OCI-LY1 (cell line): ENCODE measurements around the gene OSMR.

Source experiments
- H2AFZ ChIP-seq: fragments of 200-600 bp; sonication (generic), shearing (Covaris generic); 2 replicates; pipeline ENCODE4 v1.6.0; 2014; ENCODE audit warnings: antibody characterized with exemption, mild to moderate bottlenecking, low read length
- H3F3A ChIP-seq: fragments of 200-600 bp; sonication (generic), shearing (Covaris generic); 2 replicates; pipeline ENCODE4 v1.6.0; 2014; ENCODE audit warnings: mild to moderate bottlenecking, antibody characterized with exemption, low read length, moderate library complexity; ENCODE audit not compliant: insufficient read depth
- H3K27ac ChIP-seq: fragments of 200-600 bp; sonication (generic); 2 replicates; pipeline ENCODE4 v1.5.1; 2014; ENCODE audit warnings: low read length, mixed run types, mild to moderate bottlenecking, low read depth; ENCODE audit not compliant: poor library complexity, severe bottlenecking
- H3K27me3 ChIP-seq: fragments of 200-600 bp; sonication (generic); 2 replicates; pipeline ENCODE4 v1.6.0; 2014; ENCODE audit warnings: antibody characterized with exemption, mild to moderate bottlenecking, low read length, moderate library complexity; ENCODE audit not compliant: insufficient read depth
- H3K36me3 ChIP-seq: fragments of 200-600 bp; sonication (generic); 2 replicates; pipeline ENCODE4 v1.6.1; 2014; ENCODE audit warnings: mild to moderate bottlenecking, antibody characterized with exemption, low read length, moderate library complexity, mixed read lengths; ENCODE audit not compliant: insufficient read depth
- H3K4me1 ChIP-seq: fragments of 200-600 bp; sonication (generic); 2 replicates; pipeline ENCODE4 v1.5.1; 2014; ENCODE audit warnings: mild to moderate bottlenecking, low read length, moderate library complexity; ENCODE audit not compliant: insufficient read depth, severe bottlenecking
- H3K4me2 ChIP-seq: fragments of 200-600 bp; sonication (generic), shearing (Covaris generic); 2 replicates; pipeline ENCODE4 v1.6.1; 2014; ENCODE audit warnings: low read length
- H3K4me3 ChIP-seq: fragments of 200-600 bp; sonication (generic); 2 replicates; pipeline ENCODE4 v1.5.1; 2014; ENCODE audit warnings: low read length, low read depth, mild to moderate bottlenecking, mixed read lengths; ENCODE audit not compliant: poor library complexity, severe bottlenecking
- H3K79me2 ChIP-seq: fragments of 200-600 bp; shearing (Covaris generic); 2 replicates; pipeline ENCODE4 v1.6.1; 2016; ENCODE audit warnings: mixed run types, low read length, mixed read lengths; ENCODE audit not compliant: insufficient read depth
- H3K9ac ChIP-seq: fragments of 200-600 bp; sonication (generic), shearing (Covaris generic); 2 replicates; pipeline ENCODE4 v1.6.1; 2014; ENCODE audit warnings: mild to moderate bottlenecking, low read length, mixed read lengths
- H3K9me2 ChIP-seq: fragments of 200-600 bp; sonication (generic), shearing (Covaris generic); 2 replicates; pipeline ENCODE4 v1.6.1; 2014; ENCODE audit warnings: low read depth, mild to moderate bottlenecking, low read length, mixed read lengths
- H3K9me3 ChIP-seq: fragments of 200-600 bp; shearing (Covaris generic); 2 replicates; pipeline ENCODE4 v1.6.1; 2014; ENCODE audit warnings: low read length, mixed read lengths
- H4K20me1 ChIP-seq: fragments of 200-600 bp; sonication (generic), shearing (Covaris generic); 2 replicates; pipeline ENCODE4 v1.6.0; 2016; ENCODE audit warnings: mild to moderate bottlenecking, low read length; ENCODE audit not compliant: insufficient read depth
- CTCF ChIP-seq: fragments of 200-600 bp; sonication (generic), shearing (Covaris generic); IDR thresholded peaks from 2 replicates; pipeline ENCODE4 v1.5.1; 2017; ENCODE audit warnings: mild to moderate bottlenecking, antibody characterized with exemption, low read length, moderate library complexity, mixed read lengths
- EZH2 ChIP-seq: fragments of 200-600 bp; sonication (generic), shearing (Covaris generic); IDR thresholded peaks from 2 replicates; pipeline ENCODE4 v1.8.0; 2017; ENCODE audit warnings: borderline replicate concordance, mixed run types, mild to moderate bottlenecking, antibody characterized with exemption, low read length, moderate library complexity, mixed read lengths

The OSMR gene

GRCh38 chr5:38931731-38932130 is 85.9 kb downstream of the OSMR start:
- H2AFZ ChIP-seq, result no peak overlapping the region
- no peaks in the 10 kb centered on the region for H3K36me3 ChIP-seq
- H3K9me2 ChIP-seq, result no peaks in the 10 kb centered on the region
- no peaks in the 10 kb centered on the region for H3K27me3 ChIP-seq
- H3K9ac ChIP-seq, result no peak overlapping the region
- H3K79me2 ChIP-seq, result no peaks in the 10 kb centered on the region
- H3K4me3 ChIP-seq, result no peak overlapping the region
- no peak for TF ChIP-seq EZH2
- no peak for TF ChIP-seq CTCF
- H3F3A ChIP-seq, result no peaks in the 10 kb centered on the region
- H3K9me3 ChIP-seq, result no peaks in the 10 kb centered on the region
- H3K27ac ChIP-seq, result no peak overlapping the region
- H3K4me1 ChIP-seq, result no peaks in the 10 kb centered on the region
- H3K4me2 ChIP-seq, result no peak overlapping the region
- H4K20me1 ChIP-seq, result no peaks in the 10 kb centered on the region

GRCh38 chr5:38932854-38933408 is 87.1 kb downstream of the OSMR start:
- no peak overlapping the region for H3K9ac ChIP-seq
- H3K4me1 ChIP-seq, result no peaks in the 10 kb centered on the region
- no peaks in the 10 kb centered on the region for H4K20me1 ChIP-seq
- no peaks in the 10 kb centered on the region for H3K27me3 ChIP-seq
- no peaks in the 10 kb centered on the region for H3K9me2 ChIP-seq
- H3F3A ChIP-seq, result no peaks in the 10 kb centered on the region
- H2AFZ ChIP-seq, result no peak overlapping the region
- no peaks in the 10 kb centered on the region for H3K9me3 ChIP-seq
- H3K4me3 ChIP-seq, result no peak overlapping the region
- H3K27ac ChIP-seq, result no peak overlapping the region
- H3K79me2 ChIP-seq, result no peaks in the 10 kb centered on the region
- no peak for TF ChIP-seq CTCF
- TF ChIP-seq EZH2, result no peak
- no peak overlapping the region for H3K4me2 ChIP-seq
- H3K36me3 ChIP-seq, result peaks cover 6% of the 10 kb centered on the region; the same call in 1 of the 2 replicates

GRCh38 chr5:38935437-38935836 is 89.6 kb downstream of the OSMR start:
- peaks cover 13% of the 10 kb centered on the region; the same call in 1 of the 2 replicates for H3K36me3 ChIP-seq
- no peaks in the 10 kb centered on the region for H3K4me1 ChIP-seq
- no peaks in the 10 kb centered on the region for H4K20me1 ChIP-seq
- H3K79me2 ChIP-seq, result no peaks in the 10 kb centered on the region
- no peak overlapping the region for H3K4me2 ChIP-seq
- TF ChIP-seq CTCF (no peak), EZH2 (no peak)
- no peak overlapping the region for H3K27ac ChIP-seq
- H3K27me3 ChIP-seq, result no peaks in the 10 kb centered on the region
- no peaks in the 10 kb centered on the region for H3K9me2 ChIP-seq
- no peaks in the 10 kb centered on the region for H3F3A ChIP-seq
- no peak overlapping the region for H2AFZ ChIP-seq
- no peak overlapping the region for H3K9ac ChIP-seq
- no peaks in the 10 kb centered on the region for H3K9me3 ChIP-seq
- no peak overlapping the region for H3K4me3 ChIP-seq
